SK-N-SH (cell line): ENCODE results near the gene ATXN7.

ENCODE experiments used
- EP300 ChIP-seq, 2 experiments: IDR thresholded peaks; 2 replicates each; pipeline versions ENCODE4 v1.4.0 to v1.6.1; 2012; ENCODE audit warnings: borderline replicate concordance in 1 of 2, low read depth in 1 of 2, low read length in 1 of 2
- FOSL2 ChIP-seq: IDR thresholded peaks from 2 replicates; pipeline ENCODE4 v1.4.0; 2012; ENCODE audit warnings: low read depth, mild to moderate bottlenecking, moderate library complexity, borderline replicate concordance
- RAD21 ChIP-seq: IDR thresholded peaks from 2 replicates; pipeline ENCODE4 v1.6.1; 2012; ENCODE audit warnings: mild to moderate bottlenecking, low read length
- RXRA ChIP-seq: IDR thresholded peaks from 2 replicates; pipeline ENCODE4 v1.4.0; 2012; ENCODE audit warnings: low read depth, mild to moderate bottlenecking, borderline replicate concordance
- TEAD4 ChIP-seq: IDR thresholded peaks from 2 replicates; pipeline ENCODE4 v1.4.0; 2012; ENCODE audit warnings: mild to moderate bottlenecking, borderline replicate concordance; ENCODE audit not compliant: insufficient read depth
- TF ChIP-seq, protein P1 (sequence below): fragments of 200-600 bp; sonication (generic); IDR thresholded peaks from 2 replicates; pipeline ENCODE4 v1.6.1; 2017; ENCODE audit warnings: antibody characterized with exemption, mild to moderate bottlenecking, moderate library complexity
- TF ChIP-seq, protein P2 (sequence below): IDR thresholded peaks from 2 replicates; pipeline ENCODE4; 2012

DNA sequence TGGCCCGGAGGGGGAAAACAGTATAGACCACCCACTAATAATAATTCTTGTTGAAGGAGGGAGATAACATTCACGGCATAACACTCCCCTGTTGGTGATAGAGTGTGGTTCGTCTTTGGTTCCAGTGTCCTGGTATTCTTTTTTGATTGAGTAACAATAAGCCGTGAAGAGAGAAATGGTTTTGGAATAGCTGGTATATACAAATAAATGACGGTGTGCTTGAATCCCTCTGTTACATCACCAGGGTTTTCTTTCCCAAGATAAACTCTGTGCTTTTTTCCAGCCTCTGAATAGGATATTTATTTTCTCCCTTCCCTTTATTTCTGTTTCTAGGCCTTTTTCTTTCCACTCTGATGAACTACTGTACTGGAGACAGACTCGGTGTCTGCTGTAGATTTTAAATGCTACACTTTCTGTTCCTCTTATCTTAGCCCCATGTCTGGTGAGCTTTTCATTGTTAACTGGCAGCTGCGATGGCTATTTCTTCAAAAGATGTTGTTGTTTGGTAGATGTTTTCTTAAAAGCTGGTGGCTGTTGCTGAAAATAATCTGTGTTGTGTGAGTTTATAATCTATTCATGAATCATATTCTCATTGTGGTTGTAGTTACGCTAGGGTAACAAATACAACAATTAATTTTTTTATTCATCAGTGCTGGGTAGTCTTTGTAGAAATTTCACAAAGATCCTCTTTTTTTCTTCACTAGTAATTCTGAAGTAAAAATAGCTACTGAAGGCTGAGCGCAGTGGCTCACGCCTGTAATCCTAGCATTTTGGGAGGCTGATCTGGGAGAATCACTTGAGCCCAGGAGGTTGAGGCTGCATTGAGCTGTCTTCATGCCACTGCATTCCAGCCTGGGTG lies 64.0 kb downstream of the ATXN7 start:
- TF ChIP-seq RXRA, result no peak
- TF ChIP-seq, protein P1, sequence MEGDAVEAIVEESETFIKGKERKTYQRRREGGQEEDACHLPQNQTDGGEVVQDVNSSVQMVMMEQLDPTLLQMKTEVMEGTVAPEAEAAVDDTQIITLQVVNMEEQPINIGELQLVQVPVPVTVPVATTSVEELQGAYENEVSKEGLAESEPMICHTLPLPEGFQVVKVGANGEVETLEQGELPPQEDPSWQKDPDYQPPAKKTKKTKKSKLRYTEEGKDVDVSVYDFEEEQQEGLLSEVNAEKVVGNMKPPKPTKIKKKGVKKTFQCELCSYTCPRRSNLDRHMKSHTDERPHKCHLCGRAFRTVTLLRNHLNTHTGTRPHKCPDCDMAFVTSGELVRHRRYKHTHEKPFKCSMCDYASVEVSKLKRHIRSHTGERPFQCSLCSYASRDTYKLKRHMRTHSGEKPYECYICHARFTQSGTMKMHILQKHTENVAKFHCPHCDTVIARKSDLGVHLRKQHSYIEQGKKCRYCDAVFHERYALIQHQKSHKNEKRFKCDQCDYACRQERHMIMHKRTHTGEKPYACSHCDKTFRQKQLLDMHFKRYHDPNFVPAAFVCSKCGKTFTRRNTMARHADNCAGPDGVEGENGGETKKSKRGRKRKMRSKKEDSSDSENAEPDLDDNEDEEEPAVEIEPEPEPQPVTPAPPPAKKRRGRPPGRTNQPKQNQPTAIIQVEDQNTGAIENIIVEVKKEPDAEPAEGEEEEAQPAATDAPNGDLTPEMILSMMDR, result no peak
- no peak for TF ChIP-seq TEAD4
- TF ChIP-seq EP300 (IDR thresholded peaks at IDR 0.05; ENCODE audit: borderline replicate concordance in 1 of 2, low read depth in 1 of 2, low read length in 1 of 2), result no peak
- no peak for TF ChIP-seq RAD21
- no peak for TF ChIP-seq FOSL2
- TF ChIP-seq, protein P2, sequence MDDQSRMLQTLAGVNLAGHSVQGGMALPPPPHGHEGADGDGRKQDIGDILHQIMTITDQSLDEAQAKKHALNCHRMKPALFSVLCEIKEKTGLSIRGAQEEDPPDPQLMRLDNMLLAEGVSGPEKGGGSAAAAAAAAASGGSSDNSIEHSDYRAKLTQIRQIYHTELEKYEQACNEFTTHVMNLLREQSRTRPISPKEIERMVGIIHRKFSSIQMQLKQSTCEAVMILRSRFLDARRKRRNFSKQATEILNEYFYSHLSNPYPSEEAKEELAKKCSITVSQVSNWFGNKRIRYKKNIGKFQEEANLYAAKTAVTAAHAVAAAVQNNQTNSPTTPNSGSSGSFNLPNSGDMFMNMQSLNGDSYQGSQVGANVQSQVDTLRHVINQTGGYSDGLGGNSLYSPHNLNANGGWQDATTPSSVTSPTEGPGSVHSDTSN, result no peak
